GM23248 (cell line): Measurements from ENCODE around the gene NEUROD2. TPM values are rescaled to one million over a fixed set of nuclear protein-coding genes. Genes with fewer than 3 reads are reported as not detected.

Experiments
- DNase-seq: peaks from one replicate; pipeline ENCODE4 v3.0.0-alpha.2; 2015
- H2AFZ ChIP-seq: fragments of 200-600 bp; sonication (generic); 2 replicates; pipeline ENCODE4 v1.6.1; 2016; ENCODE audit warnings: antibody characterized with exemption
- H3F3A ChIP-seq: fragments of 200-600 bp; sonication (generic); 2 replicates; pipeline ENCODE4 v1.6.1; 2016; ENCODE audit warnings: mild to moderate bottlenecking, antibody characterized with exemption, mixed run types; ENCODE audit not compliant: insufficient read depth
- H3K27ac ChIP-seq: fragments of 200-600 bp; sonication (generic); 2 replicates; pipeline ENCODE4 v1.5.1; 2016; ENCODE audit warnings: mild to moderate bottlenecking
- H3K27me3 ChIP-seq: fragments of 200-600 bp; sonication (generic); replicated peaks from 2 replicates; pipeline ENCODE4 v1.6.1; 2016; ENCODE audit warnings: mild to moderate bottlenecking; ENCODE audit not compliant: insufficient read depth
- H3K36me3 ChIP-seq: fragments of 200-600 bp; sonication (generic); 2 replicates; pipeline ENCODE4 v1.6.1; 2016; ENCODE audit warnings: low read depth, mild to moderate bottlenecking
- H3K4me1 ChIP-seq: fragments of 200-600 bp; sonication (generic); 2 replicates; pipeline ENCODE4 v1.6.1; 2016; ENCODE audit warnings: mild to moderate bottlenecking; ENCODE audit not compliant: insufficient read depth
- H3K4me2 ChIP-seq: fragments of 200-600 bp; sonication (generic); one replicate; pipeline ENCODE4 v1.6.1; 2016; ENCODE audit warnings: mild to moderate bottlenecking; ENCODE audit not compliant: unreplicated experiment
- H3K4me3 ChIP-seq: fragments of 200-600 bp; sonication (generic); 2 replicates; pipeline ENCODE4 v1.5.1; 2016; ENCODE audit warnings: mild to moderate bottlenecking
- H3K79me2 ChIP-seq: fragments of 200-600 bp; sonication (generic); 2 replicates; pipeline ENCODE4 v1.6.1; 2016; ENCODE audit warnings: mild to moderate bottlenecking; ENCODE audit not compliant: insufficient read depth
- H3K9ac ChIP-seq: fragments of 200-600 bp; sonication (generic); 2 replicates; pipeline ENCODE4 v1.6.1; 2016; ENCODE audit warnings: mild to moderate bottlenecking
- H3K9me2 ChIP-seq: fragments of 200-600 bp; sonication (generic); 2 replicates; pipeline ENCODE4 v1.6.1; 2016; ENCODE audit warnings: mixed run types, mild to moderate bottlenecking, moderate library complexity; ENCODE audit not compliant: insufficient read depth
- H3K9me3 ChIP-seq: fragments of 200-600 bp; sonication (generic); one replicate; pipeline ENCODE4 v1.6.1; 2017; ENCODE audit warnings: low read depth
- H4K20me1 ChIP-seq: fragments of 200-600 bp; sonication (generic); 2 replicates; pipeline ENCODE4 v1.6.0; 2016; ENCODE audit not compliant: insufficient read depth
- EZH2 ChIP-seq: fragments of 200-600 bp; sonication (generic); IDR thresholded peaks from 2 replicates; pipeline ENCODE4 v1.6.1; 2018; ENCODE audit warnings: antibody characterized with exemption, mild to moderate bottlenecking; ENCODE audit not compliant: insufficient read depth, poor library complexity, severe bottlenecking
- EZH2phosphoT487 ChIP-seq: fragments of 200-600 bp; sonication (generic); IDR thresholded peaks from 2 replicates; pipeline ENCODE4 v1.6.1; 2018; ENCODE audit warnings: antibody characterized with exemption, moderate library complexity, mild to moderate bottlenecking, low read depth; ENCODE audit not compliant: insufficient read depth
- WGBS, 2 experiments: methylation state at CpG; one replicate each; pipeline ENCODE4 v1.1.6; 2015 to 2017; ENCODE audit warnings: low lambda C conversion rate in 2 of 2, low coverage in 1 of 2; ENCODE audit errors: missing lambda C conversion rate in 2 of 2; 5-methylcytosine and 5-hydroxymethylcytosine counted together
- in situ Hi-C: fragments of 300-500 bp; cut with MboI; formaldehyde crosslinking; loops from 2 replicates; pipeline ENCODE4 v1.15.0; 2020
- polyA plus RNA-seq: library from polyadenylated mRNA; unstranded; fragments of >200 nt; fragmentation: Nextera tagmentation; extraction: Ambion mirVana; gene quantifications from 2 replicates; pipeline ENCODE4 v1.2.1, GENCODE V29; 2016
- total RNA-seq: library from RNA; depleted of rRNA; stranded (reverse); fragments of >200 nt; shearing (Covaris generic); gene quantifications from 2 replicates; pipeline ENCODE4 v1.2.3, GENCODE V29; 2014

The NEUROD2 gene
- total and polyA plus RNA-seq, 2 experiments from 2014 or later: not detected

- H2AFZ ChIP-seq: no peak overlapping the region
- no peaks in the 10 kb centered on the region for H3F3A ChIP-seq
- H3K4me3 ChIP-seq: no peak overlapping the region
- no peak overlapping the region for H3K9ac ChIP-seq
- in situ Hi-C loops: no loop called here
- no peaks in the 10 kb centered on the region for H3K9me3 ChIP-seq
- H3K27ac ChIP-seq: no peak overlapping the region
- H3K4me2 ChIP-seq: no peak overlapping the region
- no peaks in the 10 kb centered on the region for H3K36me3 ChIP-seq
- H3K27me3 ChIP-seq: peaks cover 9% of the 10 kb centered on the region; the same call in 1 of the 2 replicates
- DNase-seq: peak; percentile 76
- no peaks in the 10 kb centered on the region for H3K9me2 ChIP-seq
- TF ChIP-seq EZH2: no peak
- no peak for TF ChIP-seq EZH2phosphoT487
- peaks cover 18% of the 10 kb centered on the region for H3K4me1 ChIP-seq
- peaks cover 23% of the 10 kb centered on the region for H3K79me2 ChIP-seq
- H4K20me1 ChIP-seq: no peaks in the 10 kb centered on the region
- whole genome bisulfite sequencing, 2 experiments: 32 to 39% methylated on average over 2 of the region's 2 CpGs
Measured at GRCh38 chr17:39634384-39634871, 26.7 kb upstream of the NEUROD2 start.

- Histone ChIP-seq H3F3A (no peaks in the 10 kb centered on the region), H3K27ac (no peak overlapping the region), H3K9ac (no peak overlapping the region), H4K20me1 (no peaks in the 10 kb centered on the region), H3K79me2 (peaks cover 16% of the 10 kb centered on the region), H3K36me3 (no peaks in the 10 kb centered on the region), H3K4me3 (no peak overlapping the region), H3K9me2 (no peaks in the 10 kb centered on the region), H3K4me1 (peaks cover 14% of the 10 kb centered on the region), H3K27me3 (peaks cover 17% of the 10 kb centered on the region), H2AFZ (no peak overlapping the region), H3K9me3 (no peaks in the 10 kb centered on the region), H3K4me2 (no peak overlapping the region)
- no peak for TF ChIP-seq EZH2
- no peak for TF ChIP-seq EZH2phosphoT487
- DNase-seq: no peak
- in situ Hi-C loops: no loop called here
- 43 to 56% methylated on average over 8 of the region's 8 CpGs for WGBS, 2 experiments
Measured at GRCh38 chr17:39633570-39634183, 26.0 kb upstream of the NEUROD2 start.

GRCh38 chr17:39632153-39632941 lies 24.6 kb upstream of the NEUROD2 start:
- H3K9me2 ChIP-seq: no peaks in the 10 kb centered on the region
- TF ChIP-seq EZH2 (no peak), EZH2phosphoT487 (no peak)
- no peaks in the 10 kb centered on the region for H4K20me1 ChIP-seq
- no peaks in the 10 kb centered on the region for H3K9me3 ChIP-seq
- H3K27ac ChIP-seq: no peak overlapping the region
- no peak overlapping the region for H2AFZ ChIP-seq
- in situ Hi-C loops: no loop called here
- DNase-seq: no peak
- H3K27me3 ChIP-seq: peaks cover 29% of the 10 kb centered on the region
- no peak overlapping the region for H3K9ac ChIP-seq
- peaks cover 4% of the 10 kb centered on the region; the same call in 1 of the 2 replicates for H3K4me1 ChIP-seq
- peaks cover 2% of the 10 kb centered on the region for H3K79me2 ChIP-seq
- H3K4me3 ChIP-seq: no peak overlapping the region
- no peaks in the 10 kb centered on the region for H3K36me3 ChIP-seq
- 38 to 43% methylated on average over 11 to 13 of the region's 13 CpGs for WGBS, 2 experiments
- no peaks in the 10 kb centered on the region for H3F3A ChIP-seq
- no peak overlapping the region for H3K4me2 ChIP-seq

- H3K36me3 ChIP-seq: no peaks in the 10 kb centered on the region
- no peak for DNase-seq
Measured at GRCh38 chr17:39631403-39631802, 23.7 kb upstream of the NEUROD2 start.

More at GRCh38 chr17:39631403-39631802, 23.7 kb upstream of the NEUROD2 start:
- H3K4me2 ChIP-seq: no peak overlapping the region
- no peak overlapping the region for H3K9ac ChIP-seq
- H3K27me3 ChIP-seq: peaks cover 39% of the 10 kb centered on the region
- H3K4me3 ChIP-seq: no peak overlapping the region
- no peaks in the 10 kb centered on the region for H3F3A ChIP-seq
- no peaks in the 10 kb centered on the region for H4K20me1 ChIP-seq
- WGBS, 2 experiments: 1 to 5% methylated on average over 6 of the region's 6 CpGs
- H3K9me2 ChIP-seq: no peaks in the 10 kb centered on the region
- no peaks in the 10 kb centered on the region for H3K79me2 ChIP-seq
- TF ChIP-seq EZH2phosphoT487 (no peak), EZH2 (no peak)
- H3K4me1 ChIP-seq: peaks cover 2% of the 10 kb centered on the region; the same call in 1 of the 2 replicates
- H3K27ac ChIP-seq: no peak overlapping the region
- H2AFZ ChIP-seq: no peak overlapping the region
- in situ Hi-C loops: no loop called here
- no peaks in the 10 kb centered on the region for H3K9me3 ChIP-seq
